ENCODE measurements around the gene FOXD4L4. TPM values are rescaled to one million over a fixed set of nuclear protein-coding genes. Genes with fewer than 3 reads are reported as not detected.
"Not testable (repeated sequence)": the region's sequence is repeated elsewhere in the genome, so short reads cannot be mapped to it uniquely, and the experiment has no call there.

FOXD4L4 gene
- total RNA-seq (2014; rRNA removed), result not detected in 2 replicates
- Bru-seq, nascent RNA, result percentile 52 among the genes with signal in this experiment
- percentile 47 among the genes with signal in this experiment for BruChase-seq, experiment 1, labeled RNA remaining after a 6-hour chase
- BruChase-seq, experiment 2, labeled RNA remaining after a 2-hour chase, result percentile 58 among the genes with signal in this experiment
- long read RNA-seq, result 0 reads

- intact Hi-C loops (cut with micrococcal nuclease); BruUV-seq (replicated peaks); H3K27ac ChIP-seq (ENCODE audit: low read length): not testable (repeated sequence)
These were observed at the start of gene FOXD4L4 for GRCh38 chr9:65737096-65737564. FOXD4L4 (plus strand) TSS chr9:65737146; CDS start chr9:65737146, 0 bp downstream.

GRCh38 chr9:65703550-65703949 is 33.4 kb upstream of the FOXD4L4 start:
- H3K36me3 ChIP-seq (ENCODE audit: low read depth, low read length); H3K9me2 ChIP-seq (replicated peaks; ENCODE audit: low read length); BruUV-seq (replicated peaks); ATAC-seq; CTCF ChIA-PET; H3K4me2 ChIP-seq (ENCODE audit: low read length); H3F3A ChIP-seq (ENCODE audit: low read length, unreplicated experiment); H3K4me1 ChIP-seq (ENCODE audit: insufficient read depth, low read length); H3K27ac ChIP-seq (ENCODE audit: low read length); H4K20me1 ChIP-seq (ENCODE audit: low read length); H3K79me2 ChIP-seq (ENCODE audit: low read length); H3K4me3 ChIP-seq (ENCODE audit: low read length); H3K9ac ChIP-seq (ENCODE audit: low read length); H2AFZ ChIP-seq (ENCODE audit: low read length); POLR2A ChIA-PET (ENCODE audit: unreplicated experiment); DNase-seq; H3K27me3 ChIP-seq (ENCODE audit: low read length); H3K9me3 ChIP-seq (ENCODE audit: low read length); intact Hi-C loops (cut with micrococcal nuclease): not testable (repeated sequence)

More at GRCh38 chr9:65737096-65737564, at the start of gene FOXD4L4:
- DNase-seq; H3F3A ChIP-seq (ENCODE audit: low read length, unreplicated experiment); H2AFZ ChIP-seq (ENCODE audit: low read length); H3K79me2 ChIP-seq (ENCODE audit: low read length); CTCF ChIA-PET; H3K4me2 ChIP-seq (ENCODE audit: low read length); H3K4me3 ChIP-seq (ENCODE audit: low read length); POLR2A ChIA-PET (ENCODE audit: unreplicated experiment); H3K9me2 ChIP-seq (replicated peaks; ENCODE audit: low read length); H3K36me3 ChIP-seq (ENCODE audit: low read depth, low read length); ATAC-seq; H3K4me1 ChIP-seq (ENCODE audit: insufficient read depth, low read length); H4K20me1 ChIP-seq (ENCODE audit: low read length); H3K9ac ChIP-seq (ENCODE audit: low read length); H3K9me3 ChIP-seq (ENCODE audit: low read length); H3K27me3 ChIP-seq (ENCODE audit: low read length): not testable (repeated sequence)

- H3K36me3 ChIP-seq (ENCODE audit: low read depth, low read length); H3K4me2 ChIP-seq (ENCODE audit: low read length); H3K4me1 ChIP-seq (ENCODE audit: insufficient read depth, low read length); intact Hi-C loops (cut with micrococcal nuclease); H3K79me2 ChIP-seq (ENCODE audit: low read length); BruUV-seq (replicated peaks); DNase-seq; ATAC-seq; POLR2A ChIA-PET (ENCODE audit: unreplicated experiment); H3K9ac ChIP-seq (ENCODE audit: low read length); H4K20me1 ChIP-seq (ENCODE audit: low read length); H3K27ac ChIP-seq (ENCODE audit: low read length); H3K9me2 ChIP-seq (replicated peaks; ENCODE audit: low read length); H3F3A ChIP-seq (ENCODE audit: low read length, unreplicated experiment); H3K27me3 ChIP-seq (ENCODE audit: low read length); H2AFZ ChIP-seq (ENCODE audit: low read length); H3K9me3 ChIP-seq (ENCODE audit: low read length); CTCF ChIA-PET; H3K4me3 ChIP-seq (ENCODE audit: low read length): not testable (repeated sequence)
These were observed 22.5 kb upstream of the FOXD4L4 start for GRCh38 chr9:65714445-65714844.

DNA sequence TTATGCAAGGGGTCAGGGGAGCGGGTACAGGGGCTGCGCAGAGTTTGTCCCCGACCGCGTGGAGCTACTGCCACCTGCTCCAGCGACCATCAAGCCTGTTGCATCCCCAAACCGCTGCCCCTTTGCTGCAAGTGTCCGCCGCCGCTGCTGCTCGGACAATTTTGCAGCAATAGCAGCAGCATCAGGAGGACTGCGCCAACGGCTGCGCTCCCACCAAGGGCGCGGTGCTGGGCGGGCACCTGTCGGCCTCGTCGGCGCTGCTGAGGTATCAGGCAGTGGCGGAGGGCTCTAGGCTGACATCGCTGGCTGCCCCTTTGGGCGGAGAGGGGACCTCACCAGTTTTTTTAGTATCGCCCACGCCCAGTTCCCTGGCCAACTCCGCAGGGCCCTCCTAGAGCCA is 1.2 kb downstream of the FOXD4L4 start:
- POLR2A ChIA-PET (ENCODE audit: unreplicated experiment); H3K4me3 ChIP-seq (ENCODE audit: low read length); H3K4me2 ChIP-seq (ENCODE audit: low read length); H3K9me2 ChIP-seq (replicated peaks; ENCODE audit: low read length); H3K9ac ChIP-seq (ENCODE audit: low read length); ATAC-seq; CTCF ChIA-PET; H3K4me1 ChIP-seq (ENCODE audit: insufficient read depth, low read length); H3K27me3 ChIP-seq (ENCODE audit: low read length); intact Hi-C loops (cut with micrococcal nuclease); H4K20me1 ChIP-seq (ENCODE audit: low read length); H3K9me3 ChIP-seq (ENCODE audit: low read length); DNase-seq; H3K36me3 ChIP-seq (ENCODE audit: low read depth, low read length); H3F3A ChIP-seq (ENCODE audit: low read length, unreplicated experiment); H3K27ac ChIP-seq (ENCODE audit: low read length); H3K79me2 ChIP-seq (ENCODE audit: low read length); BruUV-seq (replicated peaks); H2AFZ ChIP-seq (ENCODE audit: low read length): not testable (repeated sequence)

Other genes with a start within 250 kb of the FOXD4L4 start
- gene ZNG1E, start 61.2 kb upstream of the FOXD4L4 start, total RNA-seq (2014; rRNA removed), result 32.8 and 42.3 TPM in 2 replicates